ENCODE data around the gene KSR1.
"Not testable (repeated sequence)": the region's sequence is repeated elsewhere in the genome, so short reads cannot be mapped to it uniquely, and the experiment has no call there.

KSR1 gene

DNA sequence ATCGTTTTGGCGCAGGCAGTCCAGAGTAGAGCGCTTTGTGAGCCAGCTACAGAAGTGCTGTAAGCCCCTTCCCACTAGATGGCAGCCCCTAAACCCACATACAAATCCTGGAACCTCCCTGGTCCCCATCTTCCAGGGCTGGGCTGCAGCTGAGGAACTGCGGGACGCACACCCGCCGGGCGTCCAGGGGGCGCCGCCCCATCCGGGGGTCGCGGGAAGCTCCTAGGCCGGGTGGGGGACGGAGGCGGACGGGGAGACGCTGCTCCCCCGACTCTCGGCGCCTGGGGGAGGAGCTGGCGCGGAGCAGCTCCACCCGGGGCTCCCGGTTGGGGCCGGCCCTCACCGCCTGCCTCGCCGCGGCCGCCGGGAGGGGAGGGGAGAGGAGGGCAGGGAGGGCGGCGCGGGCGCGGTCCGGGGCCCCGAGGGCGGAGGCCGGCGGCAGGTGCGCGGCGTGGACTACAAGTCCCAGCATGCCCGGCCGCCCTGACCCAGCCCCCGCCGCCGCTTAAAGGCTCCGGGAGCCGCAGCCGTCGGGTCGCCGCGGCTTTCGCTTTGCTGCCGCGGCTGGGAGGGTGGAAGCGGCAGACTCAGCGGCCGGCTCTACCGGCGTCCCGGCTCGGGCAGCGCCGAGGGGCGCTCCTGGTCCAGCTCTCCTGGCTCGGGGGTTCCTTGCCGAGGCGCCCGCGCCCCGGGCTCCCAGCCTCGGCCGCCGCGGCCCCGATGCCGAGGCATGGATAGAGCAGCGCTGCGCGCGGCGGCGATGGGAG lies at the start of gene KSR1:
Gene KSR1 (plus strand): TSS at position 535 of the 767 bp plus-strand sequence. CDS start 196 bp downstream, at position 731.
- TF ChIP-seq BACH2 (CRISPR knock-in tag; IDR thresholded peaks at IDR 0.05; ENCODE audit: borderline replicate concordance) (no peak), ZNF8 (CRISPR knock-in tag; IDR thresholded peaks at IDR 0.05) (no peak), ESRRG (CRISPR knock-in tag; IDR thresholded peaks at IDR 0.05) (no peak), TCF4 (CRISPR knock-in tag; IDR thresholded peaks at IDR 0.05; ENCODE audit: borderline replicate concordance) (no peak), ZNF565 (CRISPR knock-in tag; conservative IDR thresholded peaks at IDR 0.05; ENCODE audit: low read depth) (no peak), TOX (CRISPR knock-in tag; IDR thresholded peaks at IDR 0.05; ENCODE audit: borderline replicate concordance) (no peak), ISL1 (CRISPR knock-in tag; IDR thresholded peaks at IDR 0.05) (no peak)
- TF ChIP-seq, protein P1, sequence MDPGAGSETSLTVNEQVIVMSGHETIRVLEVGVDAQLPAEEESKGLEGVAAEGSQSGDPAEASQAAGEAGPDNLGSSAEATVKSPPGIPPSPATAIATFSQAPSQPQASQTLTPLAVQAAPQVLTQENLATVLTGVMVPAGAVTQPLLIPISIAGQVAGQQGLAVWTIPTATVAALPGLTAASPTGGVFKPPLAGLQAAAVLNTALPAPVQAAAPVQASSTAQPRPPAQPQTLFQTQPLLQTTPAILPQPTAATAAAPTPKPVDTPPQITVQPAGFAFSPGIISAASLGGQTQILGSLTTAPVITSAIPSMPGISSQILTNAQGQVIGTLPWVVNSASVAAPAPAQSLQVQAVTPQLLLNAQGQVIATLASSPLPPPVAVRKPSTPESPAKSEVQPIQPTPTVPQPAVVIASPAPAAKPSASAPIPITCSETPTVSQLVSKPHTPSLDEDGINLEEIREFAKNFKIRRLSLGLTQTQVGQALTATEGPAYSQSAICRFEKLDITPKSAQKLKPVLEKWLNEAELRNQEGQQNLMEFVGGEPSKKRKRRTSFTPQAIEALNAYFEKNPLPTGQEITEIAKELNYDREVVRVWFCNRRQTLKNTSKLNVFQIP (CRISPR knock-in tag; IDR thresholded peaks at IDR 0.05; ENCODE audit: borderline replicate concordance, low read depth), result no peak
- ATAC-seq, result peak; percentile 89

DNA sequence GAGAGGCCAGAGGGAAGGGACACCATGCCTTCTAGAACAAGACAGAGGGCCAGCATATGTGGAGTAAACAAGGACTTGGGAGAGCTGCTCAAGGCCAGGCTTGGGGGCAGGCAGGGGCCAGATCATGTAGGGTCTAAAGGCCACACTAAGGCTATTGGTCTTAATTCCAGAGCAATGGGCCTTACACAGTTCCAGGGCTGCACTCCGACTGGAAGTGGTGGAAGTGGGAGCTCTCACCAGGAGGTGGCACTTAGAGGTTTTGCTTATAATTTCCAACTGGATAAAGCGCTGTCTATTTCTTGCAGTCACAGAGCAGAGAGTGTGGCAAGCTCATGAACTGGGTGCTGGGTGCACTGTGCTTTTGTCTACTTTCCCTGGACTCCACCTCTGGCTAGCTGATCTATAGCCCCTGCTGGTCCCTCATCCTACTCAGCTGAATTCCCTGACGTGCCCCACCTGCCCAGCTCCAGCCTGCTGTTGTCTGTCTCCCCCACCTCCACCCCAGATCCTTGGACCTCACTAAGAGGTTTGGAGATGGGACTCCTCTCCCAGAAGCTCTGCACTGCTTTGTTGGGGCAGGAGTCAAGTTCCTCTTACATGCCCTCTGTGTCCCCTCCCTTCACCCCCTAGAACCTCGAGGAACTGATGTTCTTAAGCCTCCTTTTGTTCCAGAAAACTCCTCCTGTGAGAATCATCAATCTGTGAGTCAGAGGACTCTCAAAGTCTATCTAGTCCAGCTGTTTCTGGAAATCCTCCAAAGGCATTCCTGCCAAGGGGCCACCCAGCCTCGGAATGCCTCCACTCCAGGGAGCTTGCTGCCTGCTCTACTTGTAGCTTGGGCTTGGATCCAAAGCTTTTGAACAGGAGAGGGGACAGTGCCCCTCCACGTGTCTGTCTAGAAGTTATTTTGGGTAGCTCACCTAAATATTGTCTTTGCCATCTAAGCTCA lies 48.1 kb upstream of the KSR1 start:
- ATAC-seq, result peak; percentile 70
- no peak for TF ChIP-seq ZFP30 (CRISPR knock-in tag; IDR thresholded peaks at IDR 0.05)
- TF ChIP-seq, protein P2, sequence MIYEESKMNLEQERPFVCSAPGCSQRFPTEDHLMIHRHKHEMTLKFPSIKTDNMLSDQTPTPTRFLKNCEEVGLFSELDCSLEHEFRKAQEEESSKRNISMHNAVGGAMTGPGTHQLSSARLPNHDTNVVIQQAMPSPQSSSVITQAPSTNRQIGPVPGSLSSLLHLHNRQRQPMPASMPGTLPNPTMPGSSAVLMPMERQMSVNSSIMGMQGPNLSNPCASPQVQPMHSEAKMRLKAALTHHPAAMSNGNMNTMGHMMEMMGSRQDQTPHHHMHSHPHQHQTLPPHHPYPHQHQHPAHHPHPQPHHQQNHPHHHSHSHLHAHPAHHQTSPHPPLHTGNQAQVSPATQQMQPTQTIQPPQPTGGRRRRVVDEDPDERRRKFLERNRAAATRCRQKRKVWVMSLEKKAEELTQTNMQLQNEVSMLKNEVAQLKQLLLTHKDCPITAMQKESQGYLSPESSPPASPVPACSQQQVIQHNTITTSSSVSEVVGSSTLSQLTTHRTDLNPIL (CRISPR knock-in tag; IDR thresholded peaks at IDR 0.05; ENCODE audit: low read depth), result no peak
- no peak for TF ChIP-seq ZNF8 (CRISPR knock-in tag; IDR thresholded peaks at IDR 0.05)
- no peak for TF ChIP-seq ARNTL (CRISPR knock-in tag; IDR thresholded peaks at IDR 0.05; ENCODE audit: borderline replicate concordance, low read depth)
- no peak for TF ChIP-seq ZNF70 (CRISPR knock-in tag; IDR thresholded peaks at IDR 0.05)
- TF ChIP-seq ZNF565 (CRISPR knock-in tag; conservative IDR thresholded peaks at IDR 0.05; ENCODE audit: low read depth), result no peak
- TF ChIP-seq GLIS3 (CRISPR knock-in tag; IDR thresholded peaks at IDR 0.05), result no peak
- TF ChIP-seq, protein P3, sequence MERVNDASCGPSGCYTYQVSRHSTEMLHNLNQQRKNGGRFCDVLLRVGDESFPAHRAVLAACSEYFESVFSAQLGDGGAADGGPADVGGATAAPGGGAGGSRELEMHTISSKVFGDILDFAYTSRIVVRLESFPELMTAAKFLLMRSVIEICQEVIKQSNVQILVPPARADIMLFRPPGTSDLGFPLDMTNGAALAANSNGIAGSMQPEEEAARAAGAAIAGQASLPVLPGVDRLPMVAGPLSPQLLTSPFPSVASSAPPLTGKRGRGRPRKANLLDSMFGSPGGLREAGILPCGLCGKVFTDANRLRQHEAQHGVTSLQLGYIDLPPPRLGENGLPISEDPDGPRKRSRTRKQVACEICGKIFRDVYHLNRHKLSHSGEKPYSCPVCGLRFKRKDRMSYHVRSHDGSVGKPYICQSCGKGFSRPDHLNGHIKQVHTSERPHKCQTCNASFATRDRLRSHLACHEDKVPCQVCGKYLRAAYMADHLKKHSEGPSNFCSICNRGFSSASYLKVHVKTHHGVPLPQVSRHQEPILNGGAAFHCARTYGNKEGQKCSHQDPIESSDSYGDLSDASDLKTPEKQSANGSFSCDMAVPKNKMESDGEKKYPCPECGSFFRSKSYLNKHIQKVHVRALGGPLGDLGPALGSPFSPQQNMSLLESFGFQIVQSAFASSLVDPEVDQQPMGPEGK (CRISPR knock-in tag; IDR thresholded peaks at IDR 0.05; ENCODE audit: borderline replicate concordance), result no peak
- TF ChIP-seq, protein P1 (CRISPR knock-in tag; IDR thresholded peaks at IDR 0.05; ENCODE audit: borderline replicate concordance, low read depth), result no peak

DNA sequence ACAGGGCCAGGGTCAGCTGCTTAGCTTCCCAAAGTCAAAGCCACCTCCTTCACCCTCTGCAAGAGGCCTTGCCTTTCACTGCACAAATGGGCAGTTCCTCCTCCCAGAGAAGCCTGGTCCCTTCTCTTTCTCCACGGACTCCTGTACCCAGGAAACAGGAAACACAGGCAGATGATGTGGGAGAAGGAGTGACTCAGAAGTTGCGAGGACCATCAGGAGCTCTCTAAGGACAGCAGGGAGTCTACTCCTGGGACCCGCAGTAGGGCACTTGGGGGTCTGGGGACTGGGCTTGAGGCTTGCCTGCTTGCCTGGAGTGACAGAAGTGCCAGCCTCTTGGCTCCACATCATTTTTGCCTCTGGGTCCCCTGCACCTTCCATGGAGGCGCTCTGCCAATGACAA lies 47.4 kb upstream of the KSR1 start:
- TF ChIP-seq ZNF8 (CRISPR knock-in tag; IDR thresholded peaks at IDR 0.05) (no peak), TCF4 (CRISPR knock-in tag; IDR thresholded peaks at IDR 0.05; ENCODE audit: borderline replicate concordance) (no peak), ARNTL (CRISPR knock-in tag; IDR thresholded peaks at IDR 0.05; ENCODE audit: borderline replicate concordance, low read depth) (no peak), ISL1 (CRISPR knock-in tag; IDR thresholded peaks at IDR 0.05) (no peak), ZFP30 (CRISPR knock-in tag; IDR thresholded peaks at IDR 0.05) (no peak), ZNF70 (CRISPR knock-in tag; IDR thresholded peaks at IDR 0.05) (no peak), CSDC2 (CRISPR knock-in tag; IDR thresholded peaks at IDR 0.05) (no peak), ESRRG (CRISPR knock-in tag; IDR thresholded peaks at IDR 0.05) (no peak), BACH2 (CRISPR knock-in tag; IDR thresholded peaks at IDR 0.05; ENCODE audit: borderline replicate concordance) (no peak)
- ATAC-seq, result peak; percentile 45

DNA sequence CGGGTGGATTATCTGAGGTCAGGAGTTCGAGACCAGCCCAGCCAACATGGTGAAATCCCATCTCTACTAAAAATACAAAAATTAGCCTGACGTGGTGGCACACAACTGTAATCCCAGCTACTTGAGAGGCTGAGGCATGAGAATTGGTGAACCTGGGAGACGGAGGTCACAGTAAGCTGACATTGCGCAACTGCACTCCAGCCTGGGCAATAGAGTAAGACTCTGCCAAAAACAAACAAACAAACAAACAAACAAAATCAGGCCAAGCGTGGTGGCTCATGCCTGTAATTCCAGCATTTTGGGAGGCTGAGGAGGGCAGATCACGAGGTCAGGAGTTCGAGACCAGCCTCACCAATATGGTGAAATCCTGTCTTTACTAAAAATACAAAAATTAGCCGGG lies 44.1 kb upstream of the KSR1 start:
- ATAC-seq, result not testable (repeated sequence)

DNA sequence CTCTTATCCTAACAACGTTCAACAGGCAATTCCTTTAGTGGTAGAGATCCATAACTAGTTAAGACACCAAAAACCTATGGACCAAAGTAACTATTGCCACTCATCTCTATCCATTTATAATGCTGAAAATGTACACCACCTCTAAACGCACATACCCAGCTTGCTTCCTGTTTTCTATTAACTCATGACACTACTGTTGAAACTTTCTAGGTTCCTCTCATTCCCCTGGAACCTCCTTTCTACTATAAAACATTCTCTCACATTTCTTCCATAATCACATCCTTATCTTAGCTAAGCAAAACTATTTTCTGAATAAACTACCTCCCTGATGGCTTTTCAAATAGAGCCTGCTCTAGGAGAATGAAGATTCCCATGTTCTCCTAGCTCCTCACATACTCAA lies 42.9 kb upstream of the KSR1 start:
- ATAC-seq, result no peak
- TF ChIP-seq RARB (CRISPR knock-in tag; IDR thresholded peaks at IDR 0.05), result no peak
- TF ChIP-seq, protein P4, sequence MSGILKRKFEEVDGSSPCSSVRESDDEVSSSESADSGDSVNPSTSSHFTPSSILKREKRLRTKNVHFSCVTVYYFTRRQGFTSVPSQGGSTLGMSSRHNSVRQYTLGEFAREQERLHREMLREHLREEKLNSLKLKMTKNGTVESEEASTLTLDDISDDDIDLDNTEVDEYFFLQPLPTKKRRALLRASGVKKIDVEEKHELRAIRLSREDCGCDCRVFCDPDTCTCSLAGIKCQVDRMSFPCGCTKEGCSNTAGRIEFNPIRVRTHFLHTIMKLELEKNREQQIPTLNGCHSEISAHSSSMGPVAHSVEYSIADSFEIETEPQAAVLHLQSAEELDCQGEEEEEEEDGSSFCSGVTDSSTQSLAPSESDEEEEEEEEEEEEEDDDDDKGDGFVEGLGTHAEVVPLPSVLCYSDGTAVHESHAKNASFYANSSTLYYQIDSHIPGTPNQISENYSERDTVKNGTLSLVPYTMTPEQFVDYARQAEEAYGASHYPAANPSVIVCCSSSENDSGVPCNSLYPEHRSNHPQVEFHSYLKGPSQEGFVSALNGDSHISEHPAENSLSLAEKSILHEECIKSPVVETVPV (CRISPR knock-in tag; IDR thresholded peaks at IDR 0.05), result no peak
- TF ChIP-seq GLIS3 (CRISPR knock-in tag; IDR thresholded peaks at IDR 0.05), result no peak
- TF ChIP-seq, protein P5, sequence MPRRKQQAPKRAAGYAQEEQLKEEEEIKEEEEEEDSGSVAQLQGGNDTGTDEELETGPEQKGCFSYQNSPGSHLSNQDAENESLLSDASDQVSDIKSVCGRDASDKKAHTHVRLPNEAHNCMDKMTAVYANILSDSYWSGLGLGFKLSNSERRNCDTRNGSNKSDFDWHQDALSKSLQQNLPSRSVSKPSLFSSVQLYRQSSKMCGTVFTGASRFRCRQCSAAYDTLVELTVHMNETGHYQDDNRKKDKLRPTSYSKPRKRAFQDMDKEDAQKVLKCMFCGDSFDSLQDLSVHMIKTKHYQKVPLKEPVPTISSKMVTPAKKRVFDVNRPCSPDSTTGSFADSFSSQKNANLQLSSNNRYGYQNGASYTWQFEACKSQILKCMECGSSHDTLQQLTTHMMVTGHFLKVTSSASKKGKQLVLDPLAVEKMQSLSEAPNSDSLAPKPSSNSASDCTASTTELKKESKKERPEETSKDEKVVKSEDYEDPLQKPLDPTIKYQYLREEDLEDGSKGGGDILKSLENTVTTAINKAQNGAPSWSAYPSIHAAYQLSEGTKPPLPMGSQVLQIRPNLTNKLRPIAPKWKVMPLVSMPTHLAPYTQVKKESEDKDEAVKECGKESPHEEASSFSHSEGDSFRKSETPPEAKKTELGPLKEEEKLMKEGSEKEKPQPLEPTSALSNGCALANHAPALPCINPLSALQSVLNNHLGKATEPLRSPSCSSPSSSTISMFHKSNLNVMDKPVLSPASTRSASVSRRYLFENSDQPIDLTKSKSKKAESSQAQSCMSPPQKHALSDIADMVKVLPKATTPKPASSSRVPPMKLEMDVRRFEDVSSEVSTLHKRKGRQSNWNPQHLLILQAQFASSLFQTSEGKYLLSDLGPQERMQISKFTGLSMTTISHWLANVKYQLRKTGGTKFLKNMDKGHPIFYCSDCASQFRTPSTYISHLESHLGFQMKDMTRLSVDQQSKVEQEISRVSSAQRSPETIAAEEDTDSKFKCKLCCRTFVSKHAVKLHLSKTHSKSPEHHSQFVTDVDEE (CRISPR knock-in tag; IDR thresholded peaks at IDR 0.05), result no peak
- TF ChIP-seq ZFP3 (CRISPR knock-in tag; IDR thresholded peaks at IDR 0.05), result no peak
- TF ChIP-seq ZC3H10 (CRISPR knock-in tag; IDR thresholded peaks at IDR 0.05), result no peak
- TF ChIP-seq TOX (CRISPR knock-in tag; IDR thresholded peaks at IDR 0.05; ENCODE audit: borderline replicate concordance), result no peak
- no peak for TF ChIP-seq ARNTL (CRISPR knock-in tag; IDR thresholded peaks at IDR 0.05; ENCODE audit: borderline replicate concordance, low read depth)
- TF ChIP-seq ZNF8 (CRISPR knock-in tag; IDR thresholded peaks at IDR 0.05), result no peak
- no peak for TF ChIP-seq ZNF70 (CRISPR knock-in tag; IDR thresholded peaks at IDR 0.05)

Measured in SK-N-SH treated with all-trans-retinoic acid at 6 μM for 48 hours (cell line).